Activated T-cell treated with anti-CD3 and anti-CD28 coated beads, Interleukin-2, amount 50 U/mL, for 4 hours (primary cell): ENCODE measurements around the gene SEC24C. TPM values are rescaled to one million over a fixed set of nuclear protein-coding genes. Genes with fewer than 3 reads are reported as not detected.
"Not testable (repeated sequence)": the region's sequence is repeated elsewhere in the genome, so short reads cannot be mapped to it uniquely, and the experiment has no call there.

ENCODE experiments used
- ATAC-seq, 2 donors: fragments of 200-7000 bp; cut with Tn5 transposase; one replicate each; pipeline ENCODE4 v1.10.0; 2021
- DNase-seq: peaks from one replicate; pipeline ENCODE4 v3.0.0-alpha.2; 2020
- H3K27me3 Mint-ChIP-seq: one replicate; pipeline ENCODE4 v1.8.0; 2021; ENCODE audit warnings: low read depth, mixed read lengths
- H3K36me3 Mint-ChIP-seq: one replicate; pipeline ENCODE4 v1.8.0; 2022; ENCODE audit warnings: mixed read lengths; ENCODE audit not compliant: insufficient read depth
- H3K4me1 Mint-ChIP-seq: one replicate; pipeline ENCODE4 v1.8.0; 2021; ENCODE audit warnings: low read depth, mixed read lengths
- H3K4me3 Mint-ChIP-seq: one replicate; pipeline ENCODE4 v1.8.0; 2021; ENCODE audit warnings: mild to moderate bottlenecking, moderate library complexity, mixed read lengths
- H3K9me3 Mint-ChIP-seq: one replicate; pipeline ENCODE4 v1.8.0; 2021; ENCODE audit warnings: mixed read lengths
- total RNA-seq, 3 donors: library from RNA; stranded (reverse); gene quantifications; one replicate each; pipeline ENCODE4 v1.2.1, GENCODE V29; 2021

Gene SEC24C
- total RNA-seq, 3 donors from 2014 or later = 101 to 109 (median 107) TPM

GRCh38 chr10:73785721-73786511 lies 41.7 kb downstream of the SEC24C start:
- no peaks in the 10 kb centered on the region for H3K27me3 Mint-ChIP-seq
- H3K4me1 Mint-ChIP-seq = peaks cover 40% of the 10 kb centered on the region
- DNase-seq (peak; percentile 34), ATAC-seq (peak; percentile 9 to 13)
- no peaks in the 10 kb centered on the region for H3K9me3 Mint-ChIP-seq
- H3K36me3 Mint-ChIP-seq = peaks cover 14% of the 10 kb centered on the region
- peak overlapping the region; percentile 89 for H3K4me3 Mint-ChIP-seq

- H3K4me3 Mint-ChIP-seq = peak overlapping the region; percentile 89
- ATAC-seq (no peak), DNase-seq (no peak)
- H3K36me3 Mint-ChIP-seq = peaks cover 18% of the 10 kb centered on the region
- no peaks in the 10 kb centered on the region for H3K9me3 Mint-ChIP-seq
- no peaks in the 10 kb centered on the region for H3K27me3 Mint-ChIP-seq
- H3K4me1 Mint-ChIP-seq = peaks cover 37% of the 10 kb centered on the region
These were observed 42.3 kb downstream of the SEC24C start for GRCh38 chr10:73786512-73786885.

- peaks cover 33% of the 10 kb centered on the region for H3K4me1 Mint-ChIP-seq
- H3K4me3 Mint-ChIP-seq = peak overlapping the region; percentile 89
- DNase-seq, ATAC-seq, H3K27me3 Mint-ChIP-seq, H3K9me3 Mint-ChIP-seq: not testable (repeated sequence)
- peaks cover 18% of the 10 kb centered on the region for H3K36me3 Mint-ChIP-seq
These were observed 43.0 kb downstream of the SEC24C start for GRCh38 chr10:73787031-73787800.

- DNase-seq = no peak
- Mint-ChIP-seq H3K27me3 (no peaks in the 10 kb centered on the region), H3K9me3 (no peaks in the 10 kb centered on the region), H3K4me1 (peaks cover 23% of the 10 kb centered on the region), H3K4me3 (no peak overlapping the region), H3K36me3 (peaks cover 28% of the 10 kb centered on the region)
- ATAC-seq = no peak
These were observed 44.9 kb downstream of the SEC24C start for GRCh38 chr10:73788864-73789658.

DNA sequence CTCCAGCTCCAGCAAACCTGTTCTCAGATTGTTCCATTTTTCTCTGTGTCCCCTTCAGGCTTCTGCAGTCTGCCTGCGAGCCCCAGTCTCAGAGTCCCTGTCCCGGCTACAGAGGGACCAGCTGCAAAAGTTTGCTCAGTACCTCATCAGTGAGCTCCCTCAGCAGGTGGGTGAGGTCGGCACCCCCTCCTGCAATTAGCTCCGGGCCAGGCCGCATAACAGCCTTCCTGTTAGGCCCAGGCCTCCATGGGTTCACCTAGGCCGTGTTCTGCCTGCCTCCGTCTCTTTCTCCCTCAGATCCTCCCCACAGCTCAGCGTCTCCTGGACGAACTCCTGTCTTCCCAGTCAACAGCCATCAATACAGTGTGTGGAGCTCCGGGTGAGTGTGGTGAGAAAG lies 45.5 kb downstream of the SEC24C start:
- no peak overlapping the region for H3K4me3 Mint-ChIP-seq
- H3K9me3 Mint-ChIP-seq = no peaks in the 10 kb centered on the region
- H3K4me1 Mint-ChIP-seq = peaks cover 23% of the 10 kb centered on the region
- no peaks in the 10 kb centered on the region for H3K27me3 Mint-ChIP-seq
- ATAC-seq (no peak), DNase-seq (no peak)
- H3K36me3 Mint-ChIP-seq = peaks cover 31% of the 10 kb centered on the region

DNA sequence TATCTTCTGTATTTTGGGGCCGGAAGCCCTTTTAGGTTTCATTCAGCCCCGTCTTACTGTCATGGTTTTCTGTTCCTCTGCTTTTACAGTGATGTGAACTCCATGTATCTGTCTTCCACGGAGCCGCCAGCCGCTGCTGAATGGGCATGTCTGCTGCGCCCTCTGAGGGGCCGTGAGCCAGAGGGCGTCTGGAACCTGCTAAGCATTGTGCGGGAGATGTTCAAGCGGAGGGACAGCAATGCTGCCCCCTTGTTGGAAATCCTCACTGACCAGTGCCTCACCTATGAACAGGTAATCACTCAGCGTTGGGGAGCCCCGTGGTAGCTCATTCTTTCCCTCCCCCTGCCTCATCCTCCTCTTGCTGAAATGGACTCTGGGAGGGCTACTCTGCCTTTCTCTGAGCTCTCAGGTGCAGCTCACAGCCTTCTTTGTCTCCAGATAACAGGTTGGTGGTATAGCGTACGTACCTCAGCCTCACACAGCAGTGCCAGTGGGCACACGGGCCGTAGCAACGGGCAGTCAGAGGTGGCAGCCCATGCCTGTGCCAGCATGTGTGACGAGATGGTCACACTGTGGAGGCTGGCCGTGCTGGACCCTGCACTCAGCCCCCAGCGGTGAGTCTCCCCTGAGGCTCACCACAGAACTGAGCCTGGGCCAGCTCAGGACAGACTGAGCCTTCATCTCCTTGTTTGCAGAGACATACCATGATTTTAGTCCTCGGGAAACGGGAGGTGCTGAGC lies 46.9 kb downstream of the SEC24C start:
- Mint-ChIP-seq H3K36me3 (peaks cover 33% of the 10 kb centered on the region), H3K4me1 (peaks cover 16% of the 10 kb centered on the region), H3K4me3 (no peak overlapping the region), H3K9me3 (no peaks in the 10 kb centered on the region), H3K27me3 (no peaks in the 10 kb centered on the region)
- ATAC-seq (no peak), DNase-seq (no peak)

DNA sequence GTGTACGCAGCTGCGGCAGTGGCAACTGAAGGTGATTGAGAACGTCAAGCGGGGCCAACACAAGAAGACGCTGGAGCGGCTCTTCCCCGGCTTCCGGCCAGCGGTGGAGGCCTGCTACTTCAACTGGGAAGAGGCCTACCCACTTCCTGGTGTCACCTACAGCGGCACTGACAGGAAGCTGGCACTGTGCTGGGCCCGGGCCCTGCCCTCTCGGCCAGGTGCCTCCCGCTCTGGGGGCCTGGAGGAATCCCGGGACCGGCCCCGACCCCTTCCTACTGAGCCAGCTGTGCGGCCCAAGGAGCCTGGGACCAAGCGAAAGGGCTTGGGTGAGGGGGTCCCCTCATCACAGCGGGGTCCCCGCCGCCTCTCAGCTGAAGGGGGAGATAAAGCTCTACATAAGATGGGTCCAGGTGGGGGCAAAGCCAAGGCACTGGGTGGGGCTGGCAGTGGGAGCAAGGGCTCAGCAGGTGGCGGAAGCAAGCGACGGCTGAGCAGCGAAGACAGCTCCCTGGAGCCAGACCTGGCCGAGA lies 47.8 kb downstream of the SEC24C start:
- no peak for DNase-seq
- Mint-ChIP-seq H3K36me3 (peaks cover 39% of the 10 kb centered on the region), H3K9me3 (no peaks in the 10 kb centered on the region), H3K4me3 (no peak overlapping the region), H3K4me1 (peaks cover 9% of the 10 kb centered on the region), H3K27me3 (no peaks in the 10 kb centered on the region)
- no peak for ATAC-seq

- Mint-ChIP-seq H3K4me1 (peaks cover 2% of the 10 kb centered on the region), H3K27me3 (no peaks in the 10 kb centered on the region)
These were observed 49.3 kb downstream of the SEC24C start for GRCh38 chr10:73793456-73793855.

DNA sequence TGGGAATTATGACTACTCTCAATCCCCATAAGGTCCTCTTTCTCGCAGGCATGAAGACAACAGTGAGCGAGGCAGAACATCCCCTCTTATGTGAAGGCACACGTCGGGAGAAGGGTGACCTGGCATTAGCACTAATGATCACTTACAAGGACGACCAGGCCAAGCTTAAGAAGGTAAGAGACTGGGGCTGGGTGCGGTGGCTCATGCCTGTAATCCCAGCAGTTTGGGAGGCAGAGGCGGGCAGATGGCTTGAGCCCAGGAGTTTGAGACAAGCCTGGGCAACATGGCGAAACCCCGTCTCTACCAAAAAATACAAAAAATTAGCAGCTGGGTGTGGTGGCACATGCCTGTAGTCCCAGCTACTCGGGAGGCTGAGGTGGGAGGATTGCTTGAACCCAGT lies 51.3 kb downstream of the SEC24C start:
- not testable (repeated sequence) for ATAC-seq, DNase-seq, H3K27me3 Mint-ChIP-seq, H3K4me1 Mint-ChIP-seq, H3K9me3 Mint-ChIP-seq, H3K4me3 Mint-ChIP-seq
- H3K36me3 Mint-ChIP-seq = peaks cover 36% of the 10 kb centered on the region

More at GRCh38 chr10:73793456-73793855, 49.3 kb downstream of the SEC24C start:
- no peak overlapping the region for H3K4me3 Mint-ChIP-seq
- DNase-seq (no peak), ATAC-seq (no peak)
- no peaks in the 10 kb centered on the region for H3K9me3 Mint-ChIP-seq
- peaks cover 44% of the 10 kb centered on the region for H3K36me3 Mint-ChIP-seq

DNA sequence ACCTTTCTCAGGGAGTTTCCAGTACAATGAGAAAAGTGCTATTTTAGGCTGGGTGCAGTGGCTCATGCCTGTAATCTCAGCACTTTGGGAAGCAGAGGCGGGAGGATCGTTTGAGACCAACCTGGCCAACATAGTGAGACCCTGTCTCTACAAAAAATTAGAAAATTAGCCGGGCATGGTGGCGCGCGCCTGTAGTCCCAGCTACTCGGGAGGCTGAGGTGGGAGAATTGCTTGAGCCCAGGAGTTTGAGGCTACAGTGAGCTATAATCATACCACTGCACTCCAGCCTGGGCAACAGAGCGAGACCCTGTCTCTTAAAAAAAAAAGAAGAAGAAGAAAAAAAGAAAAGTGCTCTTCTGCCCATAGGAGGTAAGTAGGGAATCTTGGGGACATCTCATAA lies 51.9 kb downstream of the SEC24C start:
- H3K36me3 Mint-ChIP-seq = peaks cover 33% of the 10 kb centered on the region
- not testable (repeated sequence) for H3K9me3 Mint-ChIP-seq, H3K4me1 Mint-ChIP-seq, H3K4me3 Mint-ChIP-seq, DNase-seq, H3K27me3 Mint-ChIP-seq, ATAC-seq

DNA sequence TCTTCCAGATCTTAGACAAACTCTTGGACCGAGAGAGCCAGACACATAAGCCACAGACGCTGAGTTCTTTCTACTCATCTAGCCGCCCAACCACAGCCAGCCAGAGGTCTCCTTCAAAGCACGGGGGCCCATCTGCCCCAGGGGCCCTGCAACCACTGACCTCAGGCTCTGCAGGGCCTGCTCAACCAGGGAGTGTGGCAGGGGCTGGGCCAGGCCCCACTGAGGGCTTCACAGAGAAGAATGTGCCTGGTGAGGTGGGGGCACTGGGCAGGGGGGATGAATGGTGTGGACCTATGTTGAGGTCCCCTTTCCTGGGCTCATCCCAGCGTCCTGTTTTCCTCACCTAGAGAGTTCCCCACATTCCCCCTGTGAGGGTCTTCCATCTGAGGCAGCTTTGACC lies 52.6 kb downstream of the SEC24C start:
- Mint-ChIP-seq H3K27me3 (no peaks in the 10 kb centered on the region), H3K36me3 (peaks cover 29% of the 10 kb centered on the region), H3K4me1 (peaks cover 1% of the 10 kb centered on the region), H3K9me3 (no peaks in the 10 kb centered on the region), H3K4me3 (no peak overlapping the region)
- DNase-seq (no peak), ATAC-seq (no peak)

DNA sequence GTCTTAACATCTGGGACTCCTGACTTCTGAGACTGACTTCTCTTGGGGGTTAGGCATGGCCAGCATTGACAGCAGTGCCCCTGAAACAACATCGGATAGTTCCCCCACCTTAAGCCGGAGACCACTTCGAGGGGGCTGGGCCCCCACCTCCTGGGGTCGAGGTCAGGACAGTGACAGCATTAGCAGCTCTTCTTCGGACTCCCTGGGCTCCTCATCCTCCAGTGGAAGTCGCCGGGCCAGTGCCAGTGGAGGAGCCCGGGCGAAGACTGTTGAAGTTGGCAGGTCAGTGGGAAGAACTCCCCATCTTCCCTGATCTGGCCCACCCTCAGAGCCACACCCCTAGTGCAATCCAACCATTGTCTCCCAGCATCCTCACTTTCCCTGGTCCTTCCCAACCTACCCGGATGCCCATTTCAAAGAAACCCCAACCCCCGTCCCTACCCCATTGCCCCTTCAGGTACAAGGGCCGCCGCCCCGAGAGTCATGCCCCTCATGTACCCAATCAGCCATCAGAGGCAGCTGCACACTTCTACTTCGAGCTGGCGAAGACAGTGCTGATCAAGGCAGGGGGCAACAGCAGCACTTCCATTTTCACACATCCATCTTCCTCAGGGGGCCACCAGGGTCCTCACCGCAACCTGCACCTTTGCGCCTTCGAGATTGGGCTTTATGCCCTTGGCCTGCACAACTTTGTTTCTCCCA lies 53.3 kb downstream of the SEC24C start:
- ATAC-seq = no peak
- Mint-ChIP-seq H3K27me3 (no peaks in the 10 kb centered on the region), H3K36me3 (peaks cover 31% of the 10 kb centered on the region), H3K4me1 (peaks cover 1% of the 10 kb centered on the region), H3K4me3 (no peak overlapping the region), H3K9me3 (no peaks in the 10 kb centered on the region)
- no peak for DNase-seq

GRCh38 chr10:73798087-73798486 lies 53.9 kb downstream of the SEC24C start:
- Mint-ChIP-seq H3K4me1 (peaks cover 1% of the 10 kb centered on the region), H3K4me3 (no peak overlapping the region), H3K9me3 (no peaks in the 10 kb centered on the region), H3K36me3 (peaks cover 32% of the 10 kb centered on the region), H3K27me3 (no peaks in the 10 kb centered on the region)
- ATAC-seq (no peak), DNase-seq (no peak)
